Measurements from ENCODE around the gene EDEM2.
"Not testable (repeated sequence)": the region's sequence is repeated elsewhere in the genome, so short reads cannot be mapped to it uniquely, and the experiment has no call there.

The EDEM2 gene

DNA sequence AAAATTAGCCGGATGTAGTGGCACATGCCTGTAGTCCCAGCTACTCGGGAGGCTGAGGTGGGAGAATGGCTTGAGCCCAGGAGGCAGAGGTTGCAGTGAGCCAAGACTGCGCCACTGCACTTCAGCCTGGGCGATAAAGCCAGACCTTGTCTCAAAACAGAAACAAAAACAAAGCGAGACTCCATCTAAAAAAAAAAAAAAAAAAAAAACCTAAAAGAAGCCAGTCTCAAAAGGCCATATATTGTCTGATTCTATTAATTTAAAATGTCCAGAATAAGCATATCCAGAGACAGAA is 66.8 kb downstream of the EDEM2 start:
- DNase-seq: not testable (repeated sequence)

- no peak for DNase-seq
Measured at GRCh38 chr20:35079472-35080347, 67.4 kb downstream of the EDEM2 start.

DNA sequence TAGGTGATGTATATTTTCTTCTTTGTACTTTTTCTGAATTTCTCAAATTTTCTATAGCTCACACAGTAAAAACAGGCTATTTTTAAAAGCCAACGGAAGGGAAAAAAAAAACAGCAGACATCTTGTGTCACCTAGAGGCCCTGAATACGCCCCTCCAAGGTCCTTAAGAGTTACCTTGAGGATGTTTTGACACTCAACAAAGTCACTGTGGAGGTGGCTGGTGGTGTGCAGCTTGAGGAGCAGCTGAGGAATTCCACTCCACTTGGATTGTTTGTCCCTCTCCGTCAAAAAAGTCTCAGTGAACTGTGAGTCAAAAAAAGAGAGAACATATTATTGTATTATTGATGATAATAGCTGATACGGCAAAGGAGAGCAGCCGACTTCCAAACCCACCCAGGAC is 69.3 kb downstream of the EDEM2 start:
- DNase-seq: no peak

- DNase-seq: no peak
Measured at GRCh38 chr20:35077341-35077740, 69.8 kb downstream of the EDEM2 start.

- DNase-seq: not testable (repeated sequence)
Measured at GRCh38 chr20:35071436-35072153, 75.5 kb downstream of the EDEM2 start.

- DNase-seq: no peak
Measured at GRCh38 chr20:35066194-35066593, 80.9 kb downstream of the EDEM2 start.
